ENCODE data around the gene DMBT1.

The DMBT1 gene

GRCh38 chr10:122640921-122641320, 80.4 kb downstream of the DMBT1 start:
- DNase-seq (ENCODE audit: low read depth): no peak
- TF ChIP-seq CTCF (IDR thresholded peaks at IDR 0.05; ENCODE audit: low read depth, low read length) (no peak), MAX (IDR thresholded peaks at IDR 0.05; ENCODE audit: low read depth, low read length) (no peak), POLR2A (IDR thresholded peaks at IDR 0.05; ENCODE audit: extremely low read depth, insufficient read length) (no peak), MYC (IDR thresholded peaks at IDR 0.05; ENCODE audit: low read depth, low read length) (no peak)
- no peak overlapping the region for H3K4me3 ChIP-seq (ENCODE audit: low read depth, low read length)

- TF ChIP-seq MYC (IDR thresholded peaks at IDR 0.05; ENCODE audit: low read depth, low read length) (no peak), CTCF (IDR thresholded peaks at IDR 0.05; ENCODE audit: low read depth, low read length) (no peak), POLR2A (IDR thresholded peaks at IDR 0.05; ENCODE audit: extremely low read depth, insufficient read length) (no peak), MAX (IDR thresholded peaks at IDR 0.05; ENCODE audit: low read depth, low read length) (no peak)
Observed at GRCh38 chr10:122642726-122643605, 82.4 kb downstream of the DMBT1 start.

GRCh38 chr10:122643931-122644534, 83.5 kb downstream of the DMBT1 start:
- no peak overlapping the region for H3K4me3 ChIP-seq (ENCODE audit: low read depth, low read length)
- DNase-seq (ENCODE audit: low read depth): no peak
- TF ChIP-seq CTCF (IDR thresholded peaks at IDR 0.05; ENCODE audit: low read depth, low read length) (no peak), MYC (IDR thresholded peaks at IDR 0.05; ENCODE audit: low read depth, low read length) (no peak), POLR2A (IDR thresholded peaks at IDR 0.05; ENCODE audit: extremely low read depth, insufficient read length) (no peak), MAX (IDR thresholded peaks at IDR 0.05; ENCODE audit: low read depth, low read length) (no peak)

More at GRCh38 chr10:122642726-122643605, 82.4 kb downstream of the DMBT1 start:
- DNase-seq (ENCODE audit: low read depth): no peak
- no peak overlapping the region for H3K4me3 ChIP-seq (ENCODE audit: low read depth, low read length)

GRCh38 chr10:122646511-122647382, 86.2 kb downstream of the DMBT1 start:
- H3K4me3 ChIP-seq (ENCODE audit: low read depth, low read length): no peak overlapping the region
- DNase-seq (ENCODE audit: low read depth): no peak
- TF ChIP-seq CTCF (IDR thresholded peaks at IDR 0.05; ENCODE audit: low read depth, low read length): no peak
- no peak for TF ChIP-seq MAX (IDR thresholded peaks at IDR 0.05; ENCODE audit: low read depth, low read length)
- TF ChIP-seq POLR2A (IDR thresholded peaks at IDR 0.05; ENCODE audit: extremely low read depth, insufficient read length): no peak
- no peak for TF ChIP-seq MYC (IDR thresholded peaks at IDR 0.05; ENCODE audit: low read depth, low read length)

GRCh38 chr10:122647383-122647968, 86.9 kb downstream of the DMBT1 start:
- DNase-seq (ENCODE audit: low read depth): no peak
- no peak overlapping the region for H3K4me3 ChIP-seq (ENCODE audit: low read depth, low read length)
- no peak for TF ChIP-seq MYC (IDR thresholded peaks at IDR 0.05; ENCODE audit: low read depth, low read length)
- no peak for TF ChIP-seq POLR2A (IDR thresholded peaks at IDR 0.05; ENCODE audit: extremely low read depth, insufficient read length)
- TF ChIP-seq CTCF (IDR thresholded peaks at IDR 0.05; ENCODE audit: low read depth, low read length): no peak
- no peak for TF ChIP-seq MAX (IDR thresholded peaks at IDR 0.05; ENCODE audit: low read depth, low read length)

All from NB4 (cell line).